Upper lobe of right lung (tissue), 1 donor: Measurements from ENCODE around the gene ORC4. TPM values are rescaled to one million over a fixed set of nuclear protein-coding genes. Genes with fewer than 3 reads are reported as not detected.
A peak's percentile ranks its signal among the peaks of the same experiment; 100 is the strongest.

Source experiments
- ATAC-seq: fragments of 200-7000 bp; cut with Tn5 transposase; one replicate; pipeline ENCODE4 v1.9.1; 2020; ENCODE audit warnings: mild to moderate bottlenecking, moderate library complexity
- DNase-seq: peaks from one replicate; pipeline ENCODE4 v3.0.0-alpha.2; 2020
- H3K27ac ChIP-seq: fragments of 200-600 bp; one replicate; pipeline ENCODE4 v1.8.0; 2022
- H3K27me3 ChIP-seq: fragments of 200-600 bp; one replicate; pipeline ENCODE4 v1.8.0; 2022; ENCODE audit warnings: mild to moderate bottlenecking
- H3K36me3 ChIP-seq: fragments of 200-600 bp; one replicate; pipeline ENCODE4 v1.8.0; 2022
- H3K4me1 ChIP-seq: fragments of 200-600 bp; one replicate; pipeline ENCODE4 v1.8.0; 2022
- H3K4me3 ChIP-seq: fragments of 200-600 bp; one replicate; pipeline ENCODE4 v1.8.0; 2022; ENCODE audit warnings: mild to moderate bottlenecking
- H3K9me3 ChIP-seq: fragments of 200-600 bp; one replicate; pipeline ENCODE4 v1.8.0; 2022
- CTCF ChIP-seq: fragments of 200-600 bp; IDR thresholded peaks from one replicate; pipeline ENCODE4 v1.8.0; 2022; ENCODE audit warnings: antibody characterized with exemption
- intact Hi-C: fragments of 100-400 bp; cut with DNase I; formaldehyde crosslinking; loops from one replicate; pipeline ENCODE4 v1.11.0; 2022
- total RNA-seq: library from RNA; stranded (reverse); fragmentation: NEBNext Ultra II Directional; extraction: Animal tissue kit (Norgen Biotek cat#: 25700); gene quantifications from one replicate; pipeline ENCODE4 v1.2.1, GENCODE V29; 2021
- donor health status: DM: no; HTN: yes; CAD: no; lungs with severe emphysema.

The ORC4 gene
- total RNA-seq, 1 donor from 2014 or later = 38.2 TPM

- no peaks in the 10 kb centered on the region for H3K27me3 ChIP-seq
- intact Hi-C loops = no loop called here
- H3K36me3 ChIP-seq = peaks cover 3% of the 10 kb centered on the region
- TF ChIP-seq CTCF = no peak
- peaks cover 35% of the 10 kb centered on the region for H3K4me1 ChIP-seq
- no peaks in the 10 kb centered on the region for H3K9me3 ChIP-seq
- no peak for ATAC-seq
- DNase-seq = no peak
- no peak overlapping the region for H3K4me3 ChIP-seq
- no peak overlapping the region for H3K27ac ChIP-seq
Observed at GRCh38 chr2:148023861-148024260, 3.3 kb upstream of the ORC4 start.

DNA sequence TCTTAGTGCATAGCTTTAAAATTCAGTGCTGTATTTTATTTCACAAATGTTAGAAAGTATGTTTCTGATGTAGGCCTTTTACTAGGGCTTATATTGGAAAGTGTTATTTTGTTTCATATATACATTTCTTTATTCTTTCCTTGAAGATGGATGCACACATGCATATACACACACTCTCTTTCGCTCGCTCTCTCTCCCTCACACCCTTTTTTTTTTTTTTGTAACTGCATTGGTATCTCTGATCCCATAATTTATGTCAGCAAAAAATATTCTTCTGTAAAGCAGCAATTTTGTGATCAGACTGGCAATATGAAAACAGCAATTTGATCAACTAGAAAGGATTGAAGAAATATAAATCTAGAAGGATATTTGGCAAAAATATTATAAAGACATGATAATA, 2.3 kb upstream of the ORC4 start:
- H3K4me1 ChIP-seq = peaks cover 33% of the 10 kb centered on the region
- no peak for TF ChIP-seq CTCF
- no peaks in the 10 kb centered on the region for H3K9me3 ChIP-seq
- no peak overlapping the region for H3K27ac ChIP-seq
- peaks cover 3% of the 10 kb centered on the region for H3K36me3 ChIP-seq
- H3K4me3 ChIP-seq = peak overlapping the region; percentile 83
- DNase-seq (no peak), ATAC-seq (no peak)
- H3K27me3 ChIP-seq = no peaks in the 10 kb centered on the region
- intact Hi-C loops = no loop called here

DNA sequence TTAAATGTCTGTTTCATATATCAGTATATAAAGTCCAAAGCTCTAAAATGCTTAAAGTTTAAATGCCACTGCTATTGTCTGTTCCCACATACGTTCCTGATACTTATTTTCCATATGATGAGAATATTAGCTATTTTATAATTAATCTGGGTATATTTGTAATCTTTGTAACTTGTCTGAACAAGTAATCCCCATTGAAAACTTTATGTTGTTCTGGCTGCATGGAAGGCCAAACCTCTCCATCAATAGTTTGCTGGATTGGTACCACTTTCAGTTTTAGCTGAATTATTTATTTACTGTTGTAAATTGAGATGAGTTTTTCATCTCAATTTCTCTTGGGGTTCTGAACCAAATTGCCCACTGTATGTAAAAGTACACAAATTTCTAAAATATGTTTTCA, 1.8 kb upstream of the ORC4 start:
- Histone ChIP-seq H3K9me3 (no peaks in the 10 kb centered on the region), H3K4me1 (peaks cover 33% of the 10 kb centered on the region), H3K27ac (peak overlapping the region; percentile 91), H3K4me3 (peak overlapping the region; percentile 83), H3K27me3 (no peaks in the 10 kb centered on the region), H3K36me3 (peaks cover 3% of the 10 kb centered on the region)
- intact Hi-C loops = no loop called here
- ATAC-seq (no peak), DNase-seq (no peak)
- no peak for TF ChIP-seq CTCF

GRCh38 chr2:148021886-148022285, 1.3 kb upstream of the ORC4 start:
- H3K36me3 ChIP-seq = peaks cover 3% of the 10 kb centered on the region
- ATAC-seq (no peak), DNase-seq (no peak)
- H3K27me3 ChIP-seq = no peaks in the 10 kb centered on the region
- H3K27ac ChIP-seq = peak overlapping the region; percentile 91
- TF ChIP-seq CTCF = no peak
- intact Hi-C loops = no loop called here
- peak overlapping the region; percentile 83 for H3K4me3 ChIP-seq
- no peaks in the 10 kb centered on the region for H3K9me3 ChIP-seq
- peaks cover 33% of the 10 kb centered on the region for H3K4me1 ChIP-seq

DNA sequence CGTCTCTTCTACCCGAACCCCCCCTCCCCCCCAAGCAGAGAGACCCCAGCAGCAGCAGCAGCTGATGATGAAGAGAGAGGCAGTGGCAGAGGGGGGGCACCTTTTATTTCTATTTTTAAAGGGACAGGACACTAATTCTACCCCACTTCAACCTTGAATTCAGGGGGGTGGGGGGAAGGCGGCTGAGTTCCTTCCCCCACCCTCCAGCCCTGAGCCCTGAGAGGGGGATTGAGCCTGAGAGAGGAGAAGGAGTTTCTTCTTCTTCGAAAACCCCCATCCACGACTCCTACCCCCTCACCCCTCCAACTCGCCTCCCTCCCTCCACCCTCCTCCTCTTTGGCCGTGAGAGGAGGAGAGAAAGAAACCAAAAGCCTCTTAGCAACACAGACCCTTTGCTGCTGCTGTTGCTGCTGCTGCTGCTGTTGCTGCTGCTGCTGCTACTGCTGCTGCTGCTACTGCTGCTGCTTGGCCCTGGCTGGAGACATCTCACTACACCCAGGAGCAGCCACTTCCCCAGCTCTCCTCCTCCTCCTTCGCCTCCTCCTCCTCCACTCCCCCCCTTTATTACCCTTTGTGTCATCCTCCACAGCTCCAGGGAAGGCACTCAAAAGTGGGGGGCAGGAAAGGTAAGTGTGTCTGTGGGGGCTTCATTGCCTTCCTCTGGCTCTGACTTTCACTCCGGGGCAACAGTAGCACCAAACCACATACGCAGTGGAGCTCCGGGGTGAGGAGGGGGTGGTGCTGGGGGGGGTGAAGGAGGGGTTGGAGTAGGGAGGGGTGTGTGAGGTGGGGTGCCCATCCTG, 723 bp upstream of the ORC4 start, which contains the start of gene MBD5:
TSS of gene MBD5 (plus strand) at position 33 of the 803 bp plus-strand sequence.
- DNase-seq = peak; percentile 71
- Histone ChIP-seq H3K27me3 (no peaks in the 10 kb centered on the region), H3K27ac (peak within 1 kb of the TSS; percentile 91), H3K36me3 (peaks cover 3% of the 10 kb centered on the region), H3K9me3 (no peaks in the 10 kb centered on the region), H3K4me3 (peak within 1 kb of the TSS; percentile 83), H3K4me1 (peaks cover 33% of the 10 kb centered on the region)
- peak; percentile 8 for ATAC-seq
- intact Hi-C loops = no loop called here
- TF ChIP-seq CTCF = no peak
